ENCODE results near the gene CORO1C. TPM values are rescaled to one million over a fixed set of nuclear protein-coding genes. Genes with fewer than 3 reads are reported as not detected.
"Not testable (repeated sequence)": the region's sequence is repeated elsewhere in the genome, so short reads cannot be mapped to it uniquely, and the experiment has no call there.

The CORO1C gene
- polyA plus RNA-seq (ENCODE audit: low read depth in 6 of 6) = 10 to 100 TPM; 71.0 to 84.7 (median 73.4) TPM

DNA sequence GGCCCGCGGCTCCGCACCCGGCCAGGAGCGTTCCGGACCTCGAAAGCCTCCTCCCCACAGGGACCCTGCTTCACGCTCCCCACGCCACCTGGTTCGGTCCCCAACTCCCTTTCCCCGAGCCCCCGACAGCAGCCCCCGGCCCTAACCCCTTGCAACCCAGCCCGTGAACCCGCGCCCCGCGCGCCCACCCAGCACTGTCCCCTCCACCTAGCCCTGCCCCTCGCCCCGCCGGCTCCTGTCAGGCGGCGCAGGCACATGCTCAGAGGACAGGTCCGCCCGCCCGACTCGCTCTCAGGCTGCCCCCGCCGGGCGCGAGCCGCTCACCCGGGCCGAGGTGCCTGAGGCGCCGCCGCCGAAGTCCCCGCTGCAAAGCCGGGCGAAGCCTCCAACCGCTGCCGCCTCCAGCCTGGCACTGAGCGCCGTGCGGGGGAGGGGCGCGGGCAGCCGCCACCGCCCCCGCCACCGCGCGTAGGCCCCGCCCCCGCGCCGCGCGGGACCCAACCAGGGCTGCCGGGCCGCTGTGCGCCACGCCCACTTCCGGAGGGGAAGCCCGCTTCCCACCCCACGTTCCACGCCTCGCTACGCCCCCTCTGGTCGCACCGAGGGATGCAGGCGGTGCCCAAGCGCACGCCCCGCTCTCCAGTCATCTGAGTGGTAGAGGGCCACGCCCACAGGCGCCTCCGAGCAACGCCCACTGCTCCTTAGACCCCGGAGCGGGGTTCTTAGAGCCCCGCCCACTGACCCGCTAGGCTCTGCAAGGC is at the start of gene CORO1C:
Gene CORO1C (minus strand): TSS at position 414 of the 761 bp plus-strand sequence. CDS start 30,200 bp downstream, outside the sequence.
- peak within 1 kb of the TSS; percentile 98 to 100 (median 99) for H3K27ac Mint-ChIP-seq
- H3K4me1 Mint-ChIP-seq = peaks cover 30 to 50% (median 39%) of the 10 kb centered on the region in 3 donors
- ATAC-seq (ENCODE audit: low read depth in 2 of 2) = peak; percentile 76 to 78
- H3K4me3 Mint-ChIP-seq = peak within 1 kb of the TSS; percentile 96 to 100 (median 98)
- H3K27me3 Mint-ChIP-seq = no peaks in the 10 kb centered on the region
- no peaks in the 10 kb centered on the region for H3K9me3 Mint-ChIP-seq
- peak; percentile 97 for DNase-seq
- no peaks in the 10 kb centered on the region for H3K36me3 Mint-ChIP-seq

DNA sequence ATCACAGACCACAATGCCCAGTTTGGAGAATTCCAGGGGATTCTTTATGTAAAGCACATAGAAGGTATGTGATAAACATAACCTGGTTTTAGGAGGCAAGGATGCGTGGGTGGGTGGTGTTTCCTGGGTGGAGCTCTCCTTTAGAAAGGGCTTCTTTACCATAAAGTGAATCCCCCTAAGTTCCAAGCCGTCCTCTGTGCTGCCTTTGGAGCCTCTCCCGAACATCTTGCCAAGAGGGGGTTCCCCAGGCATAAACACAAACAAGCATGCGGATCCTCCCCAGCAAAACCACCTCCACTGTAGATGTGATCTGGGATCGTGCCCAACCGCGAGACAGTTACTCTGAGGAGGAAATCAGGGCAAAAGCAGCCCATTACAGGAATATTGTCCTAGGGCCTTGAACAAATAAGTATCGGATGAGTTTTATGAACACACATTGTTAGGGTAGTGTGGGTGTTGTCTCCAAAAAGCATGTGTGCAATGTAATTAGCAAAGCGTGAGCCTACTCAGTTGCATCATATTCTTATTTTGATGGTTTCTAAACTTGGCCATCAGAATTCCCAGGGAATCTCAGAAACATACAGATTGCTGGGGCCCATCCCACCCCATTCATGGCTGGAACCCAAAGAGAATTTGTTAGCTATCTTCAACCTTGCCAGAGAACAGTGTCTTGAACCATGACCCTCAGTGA is 48.8 kb upstream of the CORO1C start:
- H3K27me3 Mint-ChIP-seq = no peaks in the 10 kb centered on the region
- H3K27ac Mint-ChIP-seq = peak overlapping the region in 2 of 6 donors; percentile 19 to 26
- H3K36me3 Mint-ChIP-seq = no peaks in the 10 kb centered on the region
- no peaks in the 10 kb centered on the region for H3K9me3 Mint-ChIP-seq
- no peak for ATAC-seq (ENCODE audit: low read depth in 2 of 2)
- no peaks in the 10 kb centered on the region for H3K4me1 Mint-ChIP-seq
- H3K4me3 Mint-ChIP-seq = no peak overlapping the region
- DNase-seq = no peak

DNA sequence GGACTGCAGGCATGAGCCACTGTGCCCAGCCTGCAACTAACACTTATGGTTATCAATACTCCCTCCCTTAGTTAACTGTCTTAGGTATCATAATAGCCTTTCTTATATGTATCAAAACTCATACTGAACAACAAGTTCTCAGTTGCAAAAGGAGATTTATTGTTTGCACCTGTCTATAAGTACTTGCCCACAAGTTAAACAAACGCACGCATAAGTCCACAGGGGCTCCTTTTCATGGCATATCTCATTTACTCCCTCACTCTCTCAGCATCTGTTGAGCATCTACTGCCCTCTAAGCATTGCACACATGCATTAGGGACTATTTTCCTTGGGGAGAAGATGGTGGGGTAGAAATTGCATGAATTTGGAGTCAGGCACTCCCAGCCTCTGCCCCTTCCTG is 46.7 kb upstream of the CORO1C start:
- ATAC-seq (ENCODE audit: low read depth in 2 of 2) = no peak
- no peaks in the 10 kb centered on the region for H3K4me1 Mint-ChIP-seq
- no peaks in the 10 kb centered on the region for H3K9me3 Mint-ChIP-seq
- H3K36me3 Mint-ChIP-seq = no peaks in the 10 kb centered on the region
- H3K27ac Mint-ChIP-seq = no peak overlapping the region
- no peaks in the 10 kb centered on the region for H3K27me3 Mint-ChIP-seq
- DNase-seq = no peak
- H3K4me3 Mint-ChIP-seq = no peak overlapping the region

DNA sequence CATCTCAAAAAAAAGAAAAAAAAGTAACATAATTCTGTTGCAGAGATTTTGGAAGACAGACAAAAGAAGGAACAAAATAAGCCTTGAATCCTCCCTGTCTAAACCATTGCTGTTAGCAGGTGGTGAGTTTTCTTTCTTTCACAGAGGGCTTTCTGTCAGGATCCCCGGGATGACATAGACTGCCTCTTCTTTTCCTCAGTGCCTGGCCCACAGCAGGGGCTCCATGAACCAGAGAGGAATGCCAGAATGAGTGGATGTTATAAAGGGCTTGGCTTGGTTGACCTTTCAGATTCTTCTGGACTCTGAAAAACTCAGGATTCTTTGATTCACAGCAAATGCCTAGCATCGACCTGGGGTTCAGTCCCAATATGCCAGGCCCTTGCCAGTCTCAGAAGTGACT is 45.8 kb upstream of the CORO1C start:
- Mint-ChIP-seq H3K4me1 (peaks cover 0 to 2% (median under 1%) of the 10 kb centered on the region in 3 donors), H3K27me3 (no peaks in the 10 kb centered on the region), H3K4me3 (no peak overlapping the region), H3K27ac (no peak overlapping the region), H3K36me3 (no peaks in the 10 kb centered on the region), H3K9me3 (no peaks in the 10 kb centered on the region)
- no peak for DNase-seq
- ATAC-seq (ENCODE audit: low read depth in 2 of 2) = no peak

DNA sequence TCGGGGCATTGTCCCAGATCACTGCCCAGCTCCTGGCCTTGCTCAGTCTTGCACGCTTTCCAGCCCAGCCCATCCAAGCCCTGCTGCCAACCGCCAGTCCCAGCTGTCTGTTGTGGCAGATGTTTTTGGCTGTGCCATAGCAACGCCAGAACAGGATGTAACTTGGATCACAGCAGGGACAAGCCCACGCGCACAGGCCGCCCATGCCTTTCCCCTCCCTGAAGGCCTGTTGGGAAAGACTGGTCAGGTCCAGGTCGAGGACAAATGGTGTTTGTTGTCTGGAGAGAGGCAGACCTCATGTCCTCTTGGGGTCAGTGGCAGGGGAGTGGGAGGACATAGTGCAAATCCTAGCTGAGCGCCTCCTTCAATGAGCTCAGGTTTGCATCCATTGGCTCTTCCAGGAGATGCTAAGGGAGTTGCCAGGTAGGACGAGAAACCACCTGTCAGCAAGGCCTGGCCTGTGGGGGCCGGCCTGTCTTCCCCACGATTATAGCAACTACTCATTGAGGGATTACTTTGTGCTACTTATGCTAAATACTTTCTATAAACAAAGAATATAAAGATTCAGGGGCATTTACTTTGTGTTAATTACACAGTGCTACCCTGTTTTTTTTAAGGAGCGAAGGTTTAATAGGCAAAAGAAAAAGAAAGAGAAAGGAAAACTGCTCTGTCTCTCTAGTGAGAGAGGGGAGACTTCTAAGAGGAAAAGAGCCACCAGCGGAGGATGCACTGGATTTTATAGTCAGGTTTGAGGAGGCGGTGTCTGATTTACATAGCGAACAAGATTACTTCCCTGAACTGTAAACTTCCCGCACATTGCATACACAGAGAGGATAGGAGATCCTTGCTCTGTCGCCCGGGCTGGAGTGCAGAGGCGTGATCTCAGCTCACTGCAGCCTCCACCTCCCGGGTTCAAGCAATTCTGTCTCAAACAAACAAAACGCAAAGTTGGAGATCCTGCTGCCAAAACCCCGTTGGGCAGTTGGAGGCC is 42.8 kb upstream of the CORO1C start:
- no peak overlapping the region for H3K4me3 Mint-ChIP-seq
- H3K4me1 Mint-ChIP-seq = peaks cover 2 to 12% (median 6%) of the 10 kb centered on the region in 3 donors
- DNase-seq = no peak
- H3K36me3 Mint-ChIP-seq = no peaks in the 10 kb centered on the region
- H3K27me3 Mint-ChIP-seq = no peaks in the 10 kb centered on the region
- peak overlapping the region in 1 of 6 donors; percentile 68 for H3K27ac Mint-ChIP-seq
- H3K9me3 Mint-ChIP-seq = no peaks in the 10 kb centered on the region
- no peak for ATAC-seq (ENCODE audit: low read depth in 2 of 2)

DNA sequence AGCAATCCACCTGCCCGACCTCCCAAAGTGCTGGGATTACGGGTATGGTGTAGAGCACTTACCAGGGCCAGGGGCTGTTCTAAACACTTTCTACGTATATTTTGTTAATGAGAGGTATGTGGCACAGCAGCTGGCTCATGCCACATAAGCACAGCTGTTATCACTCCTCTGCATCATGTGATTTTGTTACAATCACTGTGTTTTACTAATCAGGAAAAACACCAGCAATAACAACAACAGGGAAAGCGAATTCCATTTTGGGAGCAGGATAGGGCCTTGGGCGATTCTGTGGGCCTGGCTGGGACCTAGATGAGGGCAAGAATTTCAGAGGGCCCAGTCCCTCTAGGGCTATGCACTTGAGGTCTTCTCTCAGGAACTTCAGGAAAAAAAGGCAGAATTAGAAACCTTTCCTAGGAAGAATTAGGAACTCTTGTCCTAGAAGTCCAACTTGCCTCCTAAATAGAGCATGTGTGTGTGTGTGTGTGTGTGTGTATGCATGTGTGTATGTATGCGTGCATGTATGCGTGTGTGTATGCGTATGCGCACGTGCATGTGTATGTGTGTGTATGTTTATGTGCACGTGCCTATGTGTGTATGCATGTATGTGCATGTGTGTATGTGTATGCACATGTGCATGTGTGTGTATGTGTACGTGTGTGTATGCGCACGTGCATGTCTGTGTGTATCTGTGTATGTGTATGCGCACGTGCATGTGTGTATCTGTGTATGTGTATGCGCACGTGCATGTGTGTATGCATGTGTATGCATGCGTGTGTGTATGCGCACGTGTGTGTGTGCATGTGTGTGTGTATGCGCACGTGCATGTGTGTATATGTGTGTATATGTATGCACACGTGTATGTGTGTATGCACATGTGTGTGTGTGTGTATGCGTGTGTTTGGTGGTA is 41.8 kb upstream of the CORO1C start:
- H3K4me1 Mint-ChIP-seq = peaks cover 7 to 15% (median 9%) of the 10 kb centered on the region in 3 donors
- ATAC-seq (ENCODE audit: low read depth in 2 of 2) = no peak
- no peaks in the 10 kb centered on the region for H3K9me3 Mint-ChIP-seq

DNA sequence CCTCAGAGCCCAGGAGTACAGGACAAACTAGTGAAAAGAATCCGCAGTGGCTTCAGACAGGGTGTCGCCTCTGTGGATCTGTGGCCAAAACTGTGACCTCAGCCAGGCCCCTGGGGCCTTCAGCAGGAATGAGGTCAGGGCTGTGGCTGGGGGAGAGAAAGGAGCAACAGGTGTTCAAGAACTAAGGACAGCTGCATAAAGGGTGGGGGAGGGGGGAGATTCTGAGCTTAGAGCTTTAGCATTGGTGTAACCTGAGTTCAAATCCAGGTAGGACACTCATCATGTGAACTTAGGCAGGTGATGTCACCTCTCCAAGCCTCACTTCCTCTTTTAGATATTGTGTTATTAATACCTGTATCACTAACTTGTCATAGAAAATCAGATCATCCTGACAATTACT is 40.9 kb upstream of the CORO1C start:
- ATAC-seq (ENCODE audit: low read depth in 2 of 2) = peak; percentile 38 to 58

More for the DNA sequence above, 41.8 kb upstream of the CORO1C start:
- Mint-ChIP-seq H3K4me3 (peak overlapping the region in 1 of 8 donors; percentile 69), H3K27ac (peak overlapping the region in 2 of 6 donors; percentile 38 to 68), H3K27me3 (no peaks in the 10 kb centered on the region), H3K36me3 (no peaks in the 10 kb centered on the region)
- no peak for DNase-seq

DNA sequence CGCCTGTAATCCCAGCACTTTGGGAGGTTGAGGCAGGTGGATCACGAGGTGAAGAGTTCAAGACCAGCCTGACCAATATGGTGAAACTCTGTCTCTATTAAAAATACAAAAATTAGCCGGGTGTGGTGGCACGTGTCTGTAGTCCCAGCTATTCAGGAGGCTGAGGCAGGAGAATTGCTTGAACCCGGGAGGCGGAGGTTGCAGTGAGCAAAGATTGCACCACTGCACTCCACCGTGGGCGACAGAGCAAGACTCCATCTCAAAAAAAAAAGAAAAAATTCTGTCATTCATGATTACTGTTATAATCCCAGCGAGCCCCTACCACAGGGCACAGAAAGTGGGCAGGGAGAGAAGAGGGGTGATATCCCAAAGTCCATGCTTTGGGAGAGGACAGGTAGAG is 40.5 kb upstream of the CORO1C start:
- Mint-ChIP-seq H3K4me1 (peaks cover 13 to 20% (median 19%) of the 10 kb centered on the region in 3 donors), H3K27ac (peak overlapping the region in 4 of 6 donors; percentile 31 to 77 (median 50))
- not testable (repeated sequence) for H3K36me3 Mint-ChIP-seq; H3K27me3 Mint-ChIP-seq; DNase-seq; H3K4me3 Mint-ChIP-seq; ATAC-seq (ENCODE audit: low read depth in 2 of 2); H3K9me3 Mint-ChIP-seq

More for the DNA sequence above, 40.9 kb upstream of the CORO1C start:
- peak; percentile 21 for DNase-seq
- H3K36me3 Mint-ChIP-seq = no peaks in the 10 kb centered on the region
- H3K4me3 Mint-ChIP-seq = no peak overlapping the region
- no peaks in the 10 kb centered on the region for H3K9me3 Mint-ChIP-seq
- peak overlapping the region in 5 of 6 donors; percentile 31 to 77 (median 39) for H3K27ac Mint-ChIP-seq
- H3K4me1 Mint-ChIP-seq = peaks cover 12 to 16% (median 15%) of the 10 kb centered on the region in 3 donors
- H3K27me3 Mint-ChIP-seq = no peaks in the 10 kb centered on the region

DNA sequence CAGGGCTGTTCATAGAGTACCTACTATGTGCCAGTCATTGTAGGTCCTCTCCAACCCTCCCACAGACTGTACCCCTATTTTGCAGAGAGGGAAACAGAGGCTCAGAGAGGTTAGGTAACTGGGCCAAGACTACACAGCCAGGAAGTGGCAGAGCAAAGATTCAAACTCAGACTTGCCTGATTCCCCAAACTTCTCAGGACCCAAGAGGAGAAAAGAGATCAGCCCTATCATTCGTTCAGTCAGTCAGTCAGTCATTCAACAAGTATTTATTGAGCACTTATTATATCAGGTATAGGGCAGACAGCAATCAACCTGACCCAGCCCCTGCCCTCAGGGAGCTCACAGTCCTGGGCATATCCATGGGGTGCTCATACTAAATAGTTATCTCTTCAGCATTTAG is 39.6 kb upstream of the CORO1C start:
- Mint-ChIP-seq H3K4me1 (peaks cover 16 to 23% (median 19%) of the 10 kb centered on the region in 3 donors), H3K4me3 (peak overlapping the region in 1 of 8 donors; percentile 4), H3K36me3 (no peaks in the 10 kb centered on the region), H3K27ac (peak overlapping the region in 1 of 6 donors; percentile 74), H3K9me3 (no peaks in the 10 kb centered on the region), H3K27me3 (no peaks in the 10 kb centered on the region)
- ATAC-seq (ENCODE audit: low read depth in 2 of 2) (no peak), DNase-seq (no peak)

DNA sequence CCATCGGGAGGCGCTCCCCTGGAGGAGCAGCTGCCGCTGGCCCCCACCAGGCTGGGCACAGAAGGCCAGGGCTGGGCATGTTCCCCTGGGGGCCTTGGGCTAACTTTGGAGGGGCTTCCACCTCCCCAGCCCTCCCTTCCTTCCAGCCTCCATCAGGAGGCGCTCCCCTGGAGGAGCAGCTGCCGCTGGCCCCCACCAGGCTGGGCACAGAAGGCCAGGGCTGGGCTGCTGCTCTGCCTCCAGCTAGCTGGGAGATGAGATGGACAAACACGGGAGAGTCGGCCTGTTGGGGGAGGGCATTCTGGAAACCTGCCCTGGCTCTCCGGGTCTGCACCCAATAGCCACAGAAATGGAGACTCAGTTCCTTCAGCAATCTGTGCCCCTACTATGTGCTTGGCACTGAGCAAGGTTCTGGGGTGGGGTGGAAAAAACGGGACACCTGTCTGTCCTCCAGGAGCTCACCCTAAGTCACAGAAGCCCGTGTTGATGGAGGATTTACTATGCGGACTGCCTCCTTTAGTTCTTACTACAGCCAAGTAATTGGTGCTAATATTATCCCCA is 39.0 kb upstream of the CORO1C start:
- no peak for ATAC-seq (ENCODE audit: low read depth in 2 of 2)
- no peaks in the 10 kb centered on the region for H3K27me3 Mint-ChIP-seq
- peak overlapping the region in 1 of 6 donors; percentile 74 for H3K27ac Mint-ChIP-seq
- DNase-seq = no peak
- H3K4me3 Mint-ChIP-seq = peak overlapping the region in 1 of 8 donors; percentile 41
- H3K36me3 Mint-ChIP-seq = no peaks in the 10 kb centered on the region
- H3K4me1 Mint-ChIP-seq = peaks cover 17 to 23% (median 19%) of the 10 kb centered on the region in 3 donors
- H3K9me3 Mint-ChIP-seq = no peaks in the 10 kb centered on the region

DNA sequence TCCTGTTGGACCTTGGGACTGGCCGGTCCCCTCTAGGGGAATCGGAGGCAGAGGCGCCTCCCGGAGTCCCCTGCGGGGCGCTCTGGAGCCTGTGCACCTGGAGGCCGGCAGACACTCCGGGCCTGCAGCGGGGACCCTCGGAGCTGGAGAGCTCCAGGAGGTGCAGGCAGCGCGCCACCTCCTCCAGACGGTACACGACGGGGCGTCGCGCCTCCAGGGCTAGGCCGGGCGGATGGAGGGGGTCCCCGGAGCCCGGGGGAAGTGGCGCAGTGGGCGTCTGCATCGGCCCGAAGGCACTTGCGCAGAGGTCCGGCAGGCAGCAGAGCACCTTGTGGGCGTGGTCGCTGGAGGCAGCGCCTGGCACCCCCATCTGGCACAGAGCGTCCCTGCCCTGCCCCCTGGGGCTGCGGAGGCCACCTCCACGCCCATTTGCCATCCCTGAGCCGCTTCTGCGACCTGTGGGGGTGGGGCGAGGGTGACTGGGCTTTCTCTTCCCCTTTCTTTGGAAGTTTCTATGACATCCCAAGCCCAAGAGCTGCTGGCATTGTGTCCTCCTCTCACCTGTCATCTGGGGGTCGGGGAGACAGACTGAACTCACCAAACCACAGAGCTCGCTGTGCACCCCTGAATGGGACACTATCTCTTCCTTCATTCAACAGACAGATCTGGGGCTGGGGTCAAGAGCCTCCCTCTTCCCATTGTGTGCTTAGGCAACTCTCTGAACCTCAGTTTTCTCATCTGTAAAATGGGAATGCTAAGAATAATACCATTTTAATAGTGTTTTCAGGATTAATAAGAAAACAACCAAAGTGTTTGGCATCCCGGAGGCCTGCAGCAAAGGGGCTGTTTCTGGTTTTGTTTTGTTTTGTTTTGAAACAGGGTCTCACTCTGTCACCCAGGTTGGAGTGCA is 37.5 kb upstream of the CORO1C start:
- DNase-seq (peak; percentile 47), ATAC-seq (ENCODE audit: low read depth in 2 of 2) (peak; percentile 75 to 81)
- Mint-ChIP-seq H3K4me3 (peak overlapping the region; percentile 15 to 92 (median 80)), H3K4me1 (peaks cover 17 to 23% (median 19%) of the 10 kb centered on the region in 3 donors), H3K27me3 (no peaks in the 10 kb centered on the region), H3K36me3 (no peaks in the 10 kb centered on the region), H3K9me3 (no peaks in the 10 kb centered on the region), H3K27ac (peak overlapping the region in 1 of 6 donors; percentile 66)

Measured in naive B cell (primary cell).